KMS-11 (cell line): ENCODE measurements around the gene MAN2A2.

Experiments
- H2AFZ ChIP-seq: fragments of 200-600 bp; sonication (generic); 2 replicates; pipeline ENCODE4 v1.6.1; 2016; ENCODE audit warnings: antibody characterized with exemption, mixed run types, low read depth
- H3K27ac ChIP-seq: fragments of 200-600 bp; sonication (generic); 2 replicates; pipeline ENCODE4 v1.6.1; 2016; ENCODE audit warnings: mild to moderate bottlenecking, mixed run types
- H3K27me3 ChIP-seq: fragments of 200-600 bp; sonication (generic); 2 replicates; pipeline ENCODE4 v1.6.1; 2017; ENCODE audit warnings: mild to moderate bottlenecking, low read depth, mixed run types, moderate library complexity; ENCODE audit not compliant: insufficient read depth
- H3K36me3 ChIP-seq: fragments of 200-600 bp; sonication (generic); 2 replicates; pipeline ENCODE4 v1.6.1; 2017; ENCODE audit warnings: mild to moderate bottlenecking, mixed run types; ENCODE audit not compliant: insufficient read depth
- H3K4me1 ChIP-seq: fragments of 200-600 bp; sonication (generic); 2 replicates; pipeline ENCODE4 v1.6.1; 2016; ENCODE audit warnings: mild to moderate bottlenecking, low read depth, mixed run types; ENCODE audit not compliant: poor library complexity, severe bottlenecking
- H3K4me2 ChIP-seq: fragments of 200-600 bp; sonication (generic); 2 replicates; pipeline ENCODE4 v1.7.0; 2016; ENCODE audit warnings: mild to moderate bottlenecking, mixed run types
- H3K4me3 ChIP-seq: fragments of 200-600 bp; sonication (generic); IDR thresholded peaks from 2 replicates; pipeline ENCODE4 v1.6.1; 2017; ENCODE audit warnings: low read depth, low read length, mixed read lengths; ENCODE audit not compliant: insufficient read depth
- H3K79me2 ChIP-seq: fragments of 200-600 bp; sonication (generic); 2 replicates; pipeline ENCODE4 v1.6.1; 2016; ENCODE audit warnings: low read depth, mixed run types; ENCODE audit not compliant: insufficient read depth
- H3K9ac ChIP-seq: fragments of 200-600 bp; sonication (generic); 2 replicates; pipeline ENCODE4 v1.6.1; 2016; ENCODE audit warnings: mild to moderate bottlenecking, mixed run types
- H4K20me1 ChIP-seq: fragments of 200-600 bp; sonication (generic); 2 replicates; pipeline ENCODE4 v1.6.1; 2016; ENCODE audit warnings: mild to moderate bottlenecking, mixed run types; ENCODE audit not compliant: insufficient read depth
- CTCF ChIP-seq: fragments of 200-600 bp; sonication (generic); conservative IDR thresholded peaks from 2 replicates; pipeline ENCODE4 v1.6.1; 2017; ENCODE audit warnings: low read depth, mild to moderate bottlenecking, antibody characterized with exemption, low read length, moderate library complexity, mixed read lengths

The MAN2A2 gene

DNA sequence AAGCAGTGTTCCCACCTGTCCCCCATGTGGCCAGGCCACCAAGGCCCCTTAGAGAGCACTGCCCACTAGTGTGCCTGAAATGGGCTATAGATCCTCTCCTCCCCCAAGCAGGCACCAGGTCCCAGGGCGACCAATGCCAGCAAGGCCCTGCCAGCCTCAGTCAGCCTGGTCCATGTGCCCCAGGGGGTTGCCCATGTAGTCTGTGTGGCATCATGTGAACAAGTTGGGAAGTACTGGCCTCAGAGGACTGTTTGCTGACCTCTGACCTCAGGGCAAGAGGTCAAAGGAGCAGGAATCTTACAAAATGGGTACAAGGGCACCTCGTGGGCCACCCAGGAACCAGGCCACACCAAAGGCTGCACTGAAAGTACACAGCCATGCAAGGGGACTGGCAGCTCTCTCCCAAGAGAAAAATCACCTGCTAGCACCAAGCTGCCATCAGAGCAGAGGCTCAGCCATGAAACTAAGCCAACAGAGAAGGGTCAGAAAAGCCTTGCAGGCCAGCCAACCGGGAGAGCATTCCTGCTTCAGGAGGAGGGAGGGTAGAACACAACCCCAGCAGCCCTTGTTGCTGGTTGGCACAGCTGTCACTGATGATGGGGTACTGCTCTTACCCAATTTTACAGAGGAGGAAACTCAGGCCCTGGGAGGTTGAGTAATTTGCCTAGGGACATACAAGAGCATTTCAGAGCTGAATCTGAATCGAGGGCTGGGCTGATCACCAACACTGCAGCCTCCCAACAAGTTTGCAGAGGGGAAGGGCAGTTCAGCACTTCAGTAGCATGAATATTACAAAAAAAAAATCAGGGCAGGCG lies 39.9 kb upstream of the MAN2A2 start:
- no peak overlapping the region for H3K27ac ChIP-seq
- no peak overlapping the region for H2AFZ ChIP-seq
- H3K36me3 ChIP-seq, result no peaks in the 10 kb centered on the region
- TF ChIP-seq CTCF, result no peak
- no peaks in the 10 kb centered on the region for H3K4me1 ChIP-seq
- H3K4me2 ChIP-seq, result no peak overlapping the region
- no peaks in the 10 kb centered on the region for H4K20me1 ChIP-seq
- no peaks in the 10 kb centered on the region for H3K27me3 ChIP-seq
- no peak overlapping the region for H3K9ac ChIP-seq
- no peaks in the 10 kb centered on the region for H3K79me2 ChIP-seq
- H3K4me3 ChIP-seq, result no peak overlapping the region

DNA sequence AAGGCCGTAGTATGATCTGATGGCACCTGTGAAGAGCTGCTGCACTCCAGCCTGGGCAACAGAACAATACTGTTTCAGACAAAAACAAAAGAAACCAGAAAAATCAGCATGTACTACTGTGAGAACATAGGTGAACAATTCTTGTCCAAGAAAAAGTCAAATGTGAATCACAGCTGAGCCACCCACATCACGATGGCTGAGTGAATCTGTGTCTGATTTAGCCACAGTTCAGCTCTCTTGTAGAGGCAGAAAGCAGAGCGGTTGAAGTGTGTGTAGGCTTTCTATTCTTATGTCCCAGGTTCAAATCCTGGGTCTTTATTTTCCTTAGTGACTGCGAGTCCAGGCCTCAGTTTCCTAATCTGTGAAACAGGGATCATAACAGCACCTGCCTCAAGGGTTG lies 39.1 kb upstream of the MAN2A2 start:
- no peaks in the 10 kb centered on the region for H3K27me3 ChIP-seq
- TF ChIP-seq CTCF, result no peak
- H3K4me3 ChIP-seq, result no peak overlapping the region
- H4K20me1 ChIP-seq, result no peaks in the 10 kb centered on the region
- H3K4me1 ChIP-seq, result peaks cover 3% of the 10 kb centered on the region
- no peak overlapping the region for H3K27ac ChIP-seq
- H3K4me2 ChIP-seq, result no peak overlapping the region
- H3K79me2 ChIP-seq, result no peaks in the 10 kb centered on the region
- H3K36me3 ChIP-seq, result no peaks in the 10 kb centered on the region
- no peak overlapping the region for H3K9ac ChIP-seq
- H2AFZ ChIP-seq, result no peak overlapping the region

DNA sequence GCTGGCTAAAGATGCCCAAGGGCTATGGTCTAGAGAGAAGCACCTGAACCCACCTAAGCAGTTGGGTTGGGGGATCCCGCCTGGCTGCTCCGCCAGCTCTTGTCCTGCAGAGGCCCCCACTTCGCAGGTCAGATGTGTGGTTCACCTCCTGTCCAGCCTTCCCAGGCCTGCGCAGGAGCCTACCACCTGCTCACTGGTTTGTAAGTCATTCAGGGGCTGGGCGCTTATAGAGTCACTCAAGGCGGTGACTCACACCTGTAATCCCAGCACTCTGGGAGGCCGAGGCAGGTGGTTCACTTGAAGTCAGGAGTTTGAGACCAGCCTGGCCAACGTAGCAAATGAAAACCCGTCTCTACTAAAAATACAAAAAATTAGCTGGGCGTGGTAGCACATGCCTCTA lies 38.6 kb upstream of the MAN2A2 start:
- H3K27ac ChIP-seq, result no peak overlapping the region

GRCh38 chr15:90865702-90866101 lies 37.4 kb upstream of the MAN2A2 start:
- H4K20me1 ChIP-seq, result no peaks in the 10 kb centered on the region
- no peaks in the 10 kb centered on the region for H3K36me3 ChIP-seq
- H3K4me1 ChIP-seq, result peaks cover 21% of the 10 kb centered on the region
- no peaks in the 10 kb centered on the region for H3K79me2 ChIP-seq
- no peak overlapping the region for H3K27ac ChIP-seq
- H3K27me3 ChIP-seq, result no peaks in the 10 kb centered on the region
- H3K9ac ChIP-seq, result no peak overlapping the region
- H3K4me3 ChIP-seq, result no peak overlapping the region
- H2AFZ ChIP-seq, result no peak overlapping the region
- no peak for TF ChIP-seq CTCF
- H3K4me2 ChIP-seq, result no peak overlapping the region

More for the DNA sequence above, 38.6 kb upstream of the MAN2A2 start:
- no peak overlapping the region for H3K9ac ChIP-seq
- no peak overlapping the region for H3K4me2 ChIP-seq
- no peaks in the 10 kb centered on the region for H3K27me3 ChIP-seq
- TF ChIP-seq CTCF, result no peak
- H3K4me3 ChIP-seq, result no peak overlapping the region
- H3K36me3 ChIP-seq, result no peaks in the 10 kb centered on the region
- H3K4me1 ChIP-seq, result peaks cover 9% of the 10 kb centered on the region
- H2AFZ ChIP-seq, result no peak overlapping the region
- H3K79me2 ChIP-seq, result no peaks in the 10 kb centered on the region
- no peaks in the 10 kb centered on the region for H4K20me1 ChIP-seq
